HG02973 (cell line): Measurements from ENCODE around the gene SLC26A11.

Source experiments
- ATAC-seq: cut with Tn5 transposase; IDR thresholded peaks from one replicate; pipeline ENCODE4 v1.9.1; 2021; ENCODE audit warnings: moderate library complexity; ENCODE audit not compliant: unreplicated experiment

SLC26A11 gene

DNA sequence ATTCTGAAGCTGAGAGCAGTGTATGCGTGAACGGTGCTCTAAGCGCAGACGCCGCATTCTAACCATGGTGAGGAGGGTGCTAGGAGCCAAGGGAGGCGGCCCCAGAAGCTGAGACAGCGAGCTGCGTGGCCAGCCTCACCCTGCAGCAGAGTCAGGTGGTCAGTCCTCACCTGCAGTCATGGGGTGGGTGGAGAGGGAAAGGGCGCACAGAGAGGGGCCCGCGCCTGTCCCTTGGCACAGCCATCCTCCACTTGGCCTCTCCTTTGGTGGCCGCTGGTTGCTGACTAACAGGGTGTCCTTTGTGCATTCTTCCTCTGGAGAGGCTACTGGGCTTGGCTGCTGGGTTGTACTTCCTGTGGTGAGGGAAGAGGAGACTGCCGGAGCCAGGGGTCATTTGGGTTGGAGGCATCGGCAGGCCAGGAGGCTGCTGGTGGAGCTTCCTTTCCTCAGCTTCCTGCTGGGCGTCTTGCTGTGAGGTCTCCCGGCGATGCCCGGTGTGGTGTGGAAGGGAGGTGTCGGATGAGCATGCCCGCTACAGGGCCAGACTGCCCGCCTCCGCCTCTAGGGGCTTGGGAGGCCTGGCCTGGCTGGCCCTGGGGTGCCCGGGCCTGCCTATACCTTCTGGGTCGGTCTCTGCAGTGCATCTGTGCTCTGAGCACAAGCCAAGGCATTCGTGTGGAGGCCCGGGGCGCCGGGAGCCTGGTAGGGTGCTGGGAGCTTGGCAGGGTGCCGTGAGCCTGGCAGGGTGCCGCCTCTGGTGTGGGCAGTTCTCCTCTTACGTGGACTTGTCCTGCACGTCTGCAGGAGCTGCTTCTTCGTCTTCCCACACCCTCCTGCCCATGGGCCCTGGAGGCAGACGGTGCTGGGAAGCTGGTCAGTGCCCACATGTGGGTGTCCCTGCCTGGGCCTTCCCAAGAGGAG lies 57.8 kb downstream of the SLC26A11 start:
- ATAC-seq: no peak

DNA sequence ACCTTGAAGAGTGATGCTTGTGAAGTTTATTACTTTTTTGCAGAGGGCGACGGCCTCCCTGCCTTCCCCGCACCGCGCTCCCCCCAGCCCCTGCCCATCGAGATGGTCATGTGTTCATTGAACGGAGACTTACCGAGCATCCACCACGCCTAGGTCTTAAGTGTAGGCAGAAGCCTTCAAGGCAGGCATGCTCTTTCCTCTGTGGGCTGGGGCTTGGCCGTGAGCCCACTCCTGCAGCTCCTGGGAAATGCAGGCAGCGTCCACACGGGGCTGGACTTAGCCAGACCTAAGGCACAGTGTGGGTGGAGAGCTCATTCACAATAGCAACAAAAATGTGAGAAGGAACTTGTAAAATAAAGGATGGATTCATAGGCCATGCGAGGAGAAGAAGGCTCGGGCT lies 59.7 kb downstream of the SLC26A11 start:
- ATAC-seq: no peak

DNA sequence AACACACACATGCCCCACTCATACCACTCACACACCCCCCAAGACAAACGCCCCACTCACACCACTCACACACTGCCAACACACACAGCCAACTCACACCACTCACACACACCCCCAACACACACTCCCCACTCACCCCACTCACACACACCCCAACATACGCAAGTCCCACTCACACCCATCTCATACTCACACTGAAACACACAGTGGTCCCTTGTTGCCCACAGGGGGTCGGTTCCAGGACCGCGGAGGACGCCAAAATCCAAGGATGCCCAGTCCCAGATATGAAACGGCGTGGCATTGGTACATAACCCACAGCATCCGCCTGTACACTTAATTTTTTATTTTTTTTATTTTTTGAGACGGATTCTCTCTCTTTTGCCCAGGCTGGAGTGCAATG lies 61.3 kb downstream of the SLC26A11 start:
- ATAC-seq: no peak

DNA sequence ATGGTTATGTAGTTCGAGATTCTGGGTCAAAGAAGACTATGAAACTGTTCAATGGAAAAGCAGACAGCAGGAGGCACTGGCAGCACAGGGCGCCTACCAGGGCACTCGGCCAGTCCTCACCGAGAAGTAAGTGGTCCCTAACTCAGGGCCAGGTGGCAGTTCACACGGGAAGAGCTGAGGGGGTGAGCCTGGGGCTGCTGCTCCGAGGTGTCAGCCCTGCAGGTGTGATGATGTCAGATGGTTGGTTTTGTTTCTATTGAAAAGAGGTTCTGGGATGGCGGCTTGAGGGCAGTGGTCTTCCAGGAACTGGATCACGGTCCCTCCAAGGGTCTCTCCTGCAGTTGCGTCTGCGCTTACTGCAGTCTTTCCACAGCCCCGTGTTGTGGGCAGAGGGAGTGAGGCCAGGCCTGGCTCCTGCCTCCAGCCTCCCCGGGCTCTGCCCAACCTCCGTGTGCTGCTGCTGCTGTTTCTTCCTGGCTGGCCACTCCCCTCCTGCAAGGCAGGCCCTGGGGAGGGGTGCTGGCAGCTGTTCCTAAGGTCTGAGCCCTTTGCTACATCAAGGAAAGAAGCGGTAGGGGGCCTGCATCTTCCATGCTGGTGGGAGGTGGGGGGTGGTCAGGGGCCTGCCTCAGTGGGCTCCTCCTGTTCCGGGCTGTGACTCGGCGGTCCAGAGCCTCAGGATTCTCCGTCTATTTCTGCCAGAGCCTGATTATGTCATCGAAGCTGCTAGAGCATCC lies 63.1 kb downstream of the SLC26A11 start:
- no peak for ATAC-seq

DNA sequence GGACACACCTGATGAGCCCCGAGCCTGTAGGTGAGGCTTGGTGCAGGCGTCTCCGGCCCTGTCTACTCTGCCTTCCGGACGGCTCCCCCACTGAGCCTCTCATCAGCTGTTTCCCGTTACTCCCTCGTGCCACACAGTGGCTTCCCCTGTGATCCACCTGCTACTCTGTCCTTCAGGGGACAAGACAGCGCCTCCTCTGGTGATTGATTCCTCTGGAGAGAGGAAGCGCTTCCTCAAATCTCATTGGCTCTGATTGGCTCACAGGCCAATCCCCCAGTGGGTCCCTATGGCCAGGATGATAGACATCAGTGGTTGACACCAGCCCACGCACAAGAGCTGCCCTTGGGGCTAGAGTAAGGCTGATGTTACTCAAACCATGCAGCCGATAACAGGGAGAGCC lies 64.4 kb downstream of the SLC26A11 start:
- no peak for ATAC-seq

DNA sequence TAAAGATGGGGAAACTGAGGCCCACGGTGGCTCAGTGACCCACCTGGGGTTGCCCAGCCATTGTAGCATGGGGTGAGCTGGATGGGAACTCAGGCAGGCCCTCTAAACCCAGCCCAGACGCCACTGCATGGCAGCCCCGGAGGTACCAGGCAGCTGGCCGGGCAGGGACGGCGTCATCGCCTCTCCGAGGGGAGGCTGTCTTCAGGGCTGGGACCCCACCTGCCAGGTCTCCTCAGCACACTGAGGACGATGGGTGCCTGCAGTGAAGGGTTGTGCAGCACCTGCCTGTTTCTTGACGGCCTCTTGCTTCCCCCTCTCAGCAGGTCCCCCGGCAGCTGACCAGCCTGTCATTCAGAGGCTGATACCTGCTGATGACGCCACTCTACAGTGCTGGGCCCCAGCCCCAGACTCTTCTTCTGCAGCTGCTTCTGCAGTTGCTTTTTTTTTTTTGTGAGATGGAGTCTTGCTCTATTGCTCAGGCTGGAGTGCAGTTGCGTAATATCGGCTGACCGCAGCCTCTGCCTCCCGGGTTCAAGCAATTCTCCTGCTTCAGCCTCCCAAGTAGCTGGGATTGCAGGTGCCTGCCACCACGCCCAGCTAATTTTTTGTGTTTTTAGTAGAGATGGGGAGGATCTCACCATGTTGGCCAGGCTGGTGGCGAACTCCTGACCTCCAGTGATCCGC lies 65.2 kb downstream of the SLC26A11 start:
- ATAC-seq: no peak

DNA sequence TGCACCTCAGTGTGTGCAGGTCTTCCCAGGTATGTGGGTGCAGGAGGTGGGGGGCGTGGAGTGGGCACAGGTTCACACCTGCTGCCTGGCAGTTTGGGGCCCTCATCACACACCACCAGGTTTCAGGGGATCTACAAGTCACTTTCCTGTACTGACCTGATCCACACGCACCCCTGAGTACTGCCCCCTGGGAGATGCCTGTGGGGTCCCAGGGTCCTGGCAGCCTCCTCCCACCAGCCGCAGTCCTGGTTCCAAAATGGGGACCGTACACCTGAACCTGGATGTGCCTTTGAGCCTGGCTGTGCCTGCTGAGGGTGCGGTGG lies 66.4 kb downstream of the SLC26A11 start:
- ATAC-seq: no peak

DNA sequence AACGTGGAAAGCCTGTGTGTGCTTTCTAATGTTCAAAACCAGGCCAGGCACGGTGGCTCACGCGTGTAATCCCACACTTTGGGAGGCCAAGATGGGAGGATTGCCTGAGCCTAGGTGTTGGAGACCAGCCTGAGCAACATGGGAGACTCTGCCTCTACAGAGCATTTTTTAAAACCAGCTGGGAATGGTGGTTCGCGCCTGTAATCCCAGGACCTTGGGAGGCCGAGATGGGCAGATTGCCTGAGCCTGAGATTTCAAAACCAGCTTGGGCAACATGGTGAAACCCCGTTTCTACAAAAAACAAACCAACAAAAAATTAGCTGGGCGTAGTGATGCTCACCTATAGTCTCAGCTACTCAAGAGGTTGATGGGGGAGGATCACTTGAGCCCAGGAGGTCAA lies 66.8 kb downstream of the SLC26A11 start:
- ATAC-seq: no peak

DNA sequence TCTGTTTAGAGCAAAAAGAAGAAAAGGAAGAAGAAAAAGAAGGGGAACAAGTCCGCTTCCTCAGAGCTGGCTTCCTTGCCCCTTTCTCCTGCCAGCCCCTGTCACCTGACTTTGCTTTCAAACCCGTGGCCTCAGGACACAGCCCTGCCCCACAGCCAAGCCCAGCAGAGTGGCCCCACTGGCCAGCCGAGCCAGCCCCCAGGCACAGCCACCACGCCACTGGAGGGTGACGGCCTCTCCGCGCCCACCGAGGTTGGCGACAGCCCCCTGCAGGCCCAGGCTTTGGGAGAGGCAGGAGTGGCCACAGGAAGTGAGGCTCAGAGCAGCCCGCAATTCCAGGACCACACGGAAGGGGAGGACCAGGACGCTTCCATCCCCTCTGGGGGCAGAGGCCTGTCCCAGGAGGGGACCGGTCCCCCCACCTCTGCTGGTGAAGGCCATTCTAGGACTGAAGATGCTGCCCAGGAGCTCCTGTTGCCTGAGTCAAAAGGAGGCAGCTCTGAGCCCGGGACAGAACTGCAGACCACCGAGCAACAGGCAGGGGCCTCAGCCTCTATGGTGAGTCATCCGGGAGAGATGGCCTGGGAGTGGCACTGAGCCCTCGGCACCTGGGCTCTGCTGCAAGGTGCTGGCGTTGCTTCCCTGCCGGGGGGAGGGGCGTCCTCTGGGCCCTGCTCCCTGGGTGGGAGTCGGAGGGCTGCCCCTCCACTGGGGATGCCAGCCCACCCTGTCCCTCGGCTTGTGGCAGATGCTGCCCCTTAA lies 67.8 kb downstream of the SLC26A11 start:
- no peak for ATAC-seq

DNA sequence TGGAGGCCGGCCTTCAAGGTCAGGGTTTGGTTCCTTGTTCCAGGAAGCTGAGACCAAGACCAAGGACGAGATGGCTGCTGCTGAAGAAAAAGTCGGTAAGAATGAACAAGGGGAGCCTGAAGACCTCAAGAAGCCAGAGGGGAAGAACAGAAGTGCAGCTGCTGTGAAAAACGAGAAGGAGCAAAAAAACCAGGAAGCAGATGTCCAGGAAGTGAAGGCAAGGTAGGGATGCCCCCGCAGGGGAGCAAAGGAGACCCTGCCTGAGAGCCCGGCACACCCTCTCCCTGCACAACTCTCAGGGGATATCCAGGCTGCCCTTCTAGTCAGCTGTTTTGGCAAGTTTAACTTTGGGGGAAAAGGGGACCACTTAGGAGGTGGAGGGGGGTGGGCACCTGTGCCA lies 69.4 kb downstream of the SLC26A11 start:
- no peak for ATAC-seq

DNA sequence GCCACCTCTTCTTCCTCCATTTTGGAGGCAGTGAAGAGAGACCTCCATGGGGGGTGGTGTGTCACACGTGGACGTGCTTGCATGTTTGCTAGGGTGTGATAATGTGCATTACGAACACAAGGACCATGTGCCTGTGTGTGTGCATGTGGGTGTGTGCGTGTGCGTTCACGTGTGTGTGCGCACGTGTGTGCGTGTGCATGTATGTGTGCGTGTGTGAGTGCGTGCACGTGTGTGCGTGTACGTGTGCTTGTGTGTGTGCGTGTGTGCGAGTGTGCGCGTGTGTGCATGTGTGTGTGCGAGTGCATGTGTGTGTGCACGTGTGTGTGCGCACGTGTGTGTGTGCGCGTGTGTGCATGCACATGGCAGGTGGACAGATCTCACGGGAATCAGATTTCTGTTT lies 69.9 kb downstream of the SLC26A11 start:
- no peak for ATAC-seq

DNA sequence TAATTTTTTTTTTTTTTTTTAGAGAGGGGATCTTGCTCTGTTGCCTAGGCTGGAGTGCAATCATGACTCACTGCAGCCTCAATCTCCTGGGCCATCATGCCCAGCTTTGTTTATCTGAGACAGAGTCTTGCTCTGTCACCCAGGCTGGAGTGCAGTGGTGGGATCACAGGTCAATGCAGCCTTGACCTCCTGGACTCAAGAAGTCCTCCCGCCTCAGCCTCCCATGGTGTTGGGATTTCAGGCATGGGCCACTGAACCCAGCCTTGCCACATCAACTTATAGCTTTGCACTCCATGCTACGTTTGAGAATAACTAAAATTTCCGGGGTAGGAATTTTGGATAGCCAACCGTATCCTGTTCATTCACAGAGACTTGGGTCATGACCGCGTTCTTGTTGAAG lies 71.0 kb downstream of the SLC26A11 start:
- no peak for ATAC-seq

DNA sequence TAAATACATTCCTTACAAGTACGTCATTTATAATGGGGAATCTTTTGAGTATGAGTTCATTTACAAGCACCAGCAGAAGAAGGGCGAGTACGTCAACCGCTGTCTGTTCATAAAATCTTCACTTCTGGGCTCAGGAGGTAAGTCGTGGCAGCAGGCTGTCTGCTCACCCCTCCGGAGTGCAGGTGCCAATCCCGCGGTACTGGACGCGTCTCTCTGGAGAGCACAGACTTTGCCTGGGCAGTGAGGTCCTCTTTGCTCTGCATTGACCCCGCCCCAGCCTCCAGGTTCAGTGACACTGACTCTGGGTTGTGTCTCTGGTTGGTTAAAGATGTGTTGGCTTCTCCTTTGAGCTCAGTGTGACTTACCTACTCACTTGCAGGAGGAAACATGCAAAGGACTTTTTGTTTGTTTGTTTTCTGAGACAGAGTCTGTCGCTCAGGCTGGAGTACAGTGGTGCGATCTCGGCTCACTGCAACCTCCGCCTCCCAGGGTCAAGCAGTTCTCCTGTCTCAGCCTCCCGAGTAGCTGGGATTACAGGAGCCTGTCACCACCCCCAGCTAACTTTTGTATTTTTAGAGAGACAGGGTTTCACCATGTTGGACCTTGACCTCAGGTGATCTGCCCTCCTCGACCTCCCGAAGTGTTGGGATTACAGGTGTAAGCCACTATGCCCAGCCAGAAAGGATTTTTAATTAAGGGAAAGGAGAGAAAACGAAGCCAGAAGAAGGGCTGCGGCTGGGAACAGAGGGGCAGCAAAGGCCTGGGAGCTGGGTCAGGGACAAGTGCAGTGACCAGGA lies 71.7 kb downstream of the SLC26A11 start:
- ATAC-seq: no peak

DNA sequence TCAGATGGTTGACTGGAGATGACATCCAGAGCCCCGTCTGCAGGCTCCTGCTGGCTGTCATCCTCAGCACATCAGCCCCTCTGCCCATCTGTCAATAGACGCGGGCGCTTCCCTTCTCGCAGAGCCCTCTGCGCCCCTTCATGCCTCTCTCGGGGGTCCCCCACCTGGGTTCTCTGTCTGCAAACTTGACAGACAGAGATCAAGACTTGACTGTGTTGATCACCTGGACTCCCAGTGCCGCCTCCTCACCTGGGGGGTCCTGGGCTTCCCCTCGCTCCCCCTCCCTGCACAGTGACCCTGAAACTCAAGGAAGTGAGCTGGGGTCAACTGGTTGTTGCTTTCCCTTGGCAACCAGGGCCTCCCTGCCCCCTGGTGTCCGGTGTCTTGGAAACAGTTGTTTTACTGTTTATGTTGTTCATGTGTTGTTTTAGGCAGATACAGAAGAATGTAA lies 72.3 kb downstream of the SLC26A11 start:
- ATAC-seq: no peak

DNA sequence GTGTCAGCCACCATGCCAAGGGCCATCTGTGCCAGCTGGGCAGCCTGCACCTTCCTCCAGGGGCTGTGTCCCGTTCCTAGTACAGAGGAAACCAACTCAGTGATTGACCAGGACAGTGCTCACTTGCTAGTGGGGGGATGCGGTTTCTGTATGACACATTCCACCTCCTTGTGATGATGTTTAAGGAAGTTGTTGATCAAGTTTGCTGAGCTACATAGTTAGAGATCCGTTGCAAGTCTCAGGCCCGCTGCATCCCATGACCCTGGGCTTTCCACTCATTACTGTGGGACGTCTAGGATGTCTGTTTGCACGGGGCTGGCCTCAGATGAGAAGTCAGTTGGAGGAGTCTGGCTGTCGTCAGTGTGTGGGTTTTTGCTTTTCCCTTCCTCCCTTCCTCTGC lies 74.0 kb downstream of the SLC26A11 start:
- no peak for ATAC-seq

DNA sequence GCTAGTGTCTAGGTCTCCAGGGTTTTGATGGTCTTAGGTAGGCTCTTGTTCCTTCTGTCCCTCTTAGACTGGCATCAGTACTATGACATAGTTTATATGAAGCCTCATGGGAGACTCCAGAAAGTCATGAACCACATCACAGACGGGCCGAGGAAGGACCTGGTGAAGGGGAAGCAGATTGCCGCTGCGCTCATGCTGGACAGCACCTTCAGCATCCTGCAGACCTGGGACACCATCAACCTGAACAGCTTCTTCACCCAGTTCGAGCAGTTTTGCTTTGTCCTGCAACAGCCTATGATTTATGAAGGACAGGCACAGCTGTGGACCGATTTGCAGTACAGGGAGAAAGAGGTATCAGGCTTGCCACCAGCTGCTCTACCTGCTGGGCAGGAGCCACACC lies 74.4 kb downstream of the SLC26A11 start:
- no peak for ATAC-seq

DNA sequence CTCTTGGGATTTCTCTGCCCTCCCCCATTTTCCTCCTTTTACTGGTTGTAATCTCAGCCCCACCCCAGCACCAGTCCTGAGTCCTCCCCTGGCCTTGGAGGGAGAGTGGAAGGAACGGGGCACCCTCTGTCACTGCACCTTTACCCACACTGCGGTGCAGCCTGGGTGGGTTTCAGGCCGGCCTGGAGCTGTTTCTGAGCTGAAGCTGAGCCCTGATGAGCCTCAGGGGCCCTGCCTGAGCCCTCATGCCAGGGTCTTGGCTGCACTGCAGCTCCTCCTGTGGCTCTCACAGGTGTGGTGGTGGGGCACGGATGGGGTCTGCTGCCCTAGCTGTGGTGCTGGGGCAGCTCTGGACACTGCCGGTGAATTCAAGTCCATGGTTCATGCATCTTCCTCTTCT lies 74.9 kb downstream of the SLC26A11 start:
- ATAC-seq: no peak

DNA sequence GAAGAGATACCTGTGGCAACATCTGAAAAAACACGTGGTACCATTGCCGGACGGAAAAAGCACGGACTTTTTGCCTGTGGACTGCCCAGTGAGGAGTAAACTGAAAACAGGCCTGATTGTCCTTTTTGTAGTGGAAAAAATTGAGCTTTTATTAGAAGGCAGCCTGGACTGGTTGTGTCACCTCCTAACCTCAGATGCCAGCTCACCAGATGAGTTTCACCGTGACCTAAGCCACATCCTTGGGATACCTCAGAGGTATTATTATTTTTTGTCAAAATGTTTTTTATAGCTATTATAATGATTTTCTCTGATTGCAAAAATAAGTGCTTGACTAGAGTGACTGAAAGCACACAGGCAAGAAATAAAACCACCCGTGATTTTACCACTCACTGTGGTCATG lies 75.3 kb downstream of the SLC26A11 start:
- no peak for ATAC-seq

DNA sequence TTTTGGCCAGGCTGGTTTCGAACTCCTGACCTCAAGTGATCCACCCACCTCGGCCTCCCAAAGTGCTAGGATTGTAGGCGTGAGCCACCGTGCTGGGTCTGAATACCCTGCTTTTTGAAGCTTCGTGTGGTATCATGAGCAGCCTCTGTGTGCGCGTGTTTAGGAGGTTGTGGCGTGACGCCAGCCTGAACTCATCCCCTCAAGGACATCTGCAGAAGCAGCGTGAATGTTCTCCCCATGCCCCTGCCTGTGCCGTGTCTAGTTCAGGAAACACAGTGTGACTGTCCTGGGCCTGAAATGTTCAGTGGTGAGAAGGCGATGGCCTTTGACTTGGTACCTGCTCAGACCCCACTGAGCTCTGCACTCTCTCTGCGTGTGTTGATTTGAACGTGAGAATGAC lies 76.0 kb downstream of the SLC26A11 start:
- no peak for ATAC-seq

DNA sequence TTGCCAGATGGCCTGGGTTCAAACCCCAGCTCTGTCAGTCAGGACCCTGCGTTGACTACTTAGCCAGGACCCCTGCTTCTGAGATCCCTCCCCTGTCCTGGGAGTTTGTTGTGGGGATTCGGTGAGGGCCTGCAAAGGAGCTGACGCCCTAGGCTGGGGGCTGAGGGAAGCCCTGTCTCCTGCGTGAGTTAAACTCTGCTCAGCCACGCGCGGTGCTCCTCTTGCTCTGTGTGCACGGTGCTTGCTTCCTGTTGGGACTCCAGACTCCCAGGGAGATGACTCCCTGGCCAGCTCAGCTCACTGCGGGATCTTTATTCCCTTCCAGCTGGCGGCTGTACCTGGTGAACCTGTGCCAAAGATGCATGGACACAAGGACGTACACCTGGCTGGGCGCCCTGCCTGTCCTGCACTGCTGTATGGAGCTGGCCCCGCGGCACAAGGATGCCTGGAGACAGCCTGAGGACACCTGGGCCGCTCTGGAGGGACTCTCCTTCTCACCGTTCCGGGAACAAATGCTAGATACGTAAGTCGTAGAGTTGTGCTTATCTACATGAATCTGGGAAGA lies 77.9 kb downstream of the SLC26A11 start:
- no peak for ATAC-seq
